ENCODE measurements around the gene PDGFB.

PDGFB gene

DNA sequence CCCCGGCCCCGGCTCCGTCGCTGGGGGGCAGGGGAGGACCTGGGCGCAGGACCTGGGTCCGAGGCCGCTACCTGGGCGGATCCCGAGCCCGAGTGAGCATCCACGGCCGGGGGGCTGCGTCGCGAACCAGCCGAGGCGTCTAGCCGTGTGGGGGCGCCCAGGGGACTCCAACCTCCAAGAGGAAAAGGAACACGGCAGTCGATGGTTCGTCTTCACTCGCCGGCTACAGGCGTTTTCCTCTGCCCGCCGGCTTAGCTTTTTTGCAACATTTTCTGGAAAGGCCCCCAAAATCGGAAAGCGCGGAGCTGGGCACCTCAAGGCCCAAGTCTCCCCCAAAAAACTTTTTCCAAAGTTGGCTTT lies 666 bp downstream of the PDGFB start:
- peak overlapping the region in 1 of 2 donors; percentile 51 for H3K27ac ChIP-seq
- no peaks in the 10 kb centered on the region for H3K9me3 ChIP-seq
- H3K4me3 ChIP-seq = peak overlapping the region; percentile 44 to 48
- H3K27me3 ChIP-seq = peaks cover 0 to 69% of the 10 kb centered on the region in 2 donors
- intact Hi-C loops (cut with DNase I; ENCODE audit: low total_unique reads) = no loop called here
- H3K4me1 ChIP-seq = peaks cover 0 to 53% (median 32%) of the 10 kb centered on the region in 4 donors
- DNase-seq = no peak
- no peaks in the 10 kb centered on the region for H3K36me3 ChIP-seq
- TF ChIP-seq, protein P1, sequence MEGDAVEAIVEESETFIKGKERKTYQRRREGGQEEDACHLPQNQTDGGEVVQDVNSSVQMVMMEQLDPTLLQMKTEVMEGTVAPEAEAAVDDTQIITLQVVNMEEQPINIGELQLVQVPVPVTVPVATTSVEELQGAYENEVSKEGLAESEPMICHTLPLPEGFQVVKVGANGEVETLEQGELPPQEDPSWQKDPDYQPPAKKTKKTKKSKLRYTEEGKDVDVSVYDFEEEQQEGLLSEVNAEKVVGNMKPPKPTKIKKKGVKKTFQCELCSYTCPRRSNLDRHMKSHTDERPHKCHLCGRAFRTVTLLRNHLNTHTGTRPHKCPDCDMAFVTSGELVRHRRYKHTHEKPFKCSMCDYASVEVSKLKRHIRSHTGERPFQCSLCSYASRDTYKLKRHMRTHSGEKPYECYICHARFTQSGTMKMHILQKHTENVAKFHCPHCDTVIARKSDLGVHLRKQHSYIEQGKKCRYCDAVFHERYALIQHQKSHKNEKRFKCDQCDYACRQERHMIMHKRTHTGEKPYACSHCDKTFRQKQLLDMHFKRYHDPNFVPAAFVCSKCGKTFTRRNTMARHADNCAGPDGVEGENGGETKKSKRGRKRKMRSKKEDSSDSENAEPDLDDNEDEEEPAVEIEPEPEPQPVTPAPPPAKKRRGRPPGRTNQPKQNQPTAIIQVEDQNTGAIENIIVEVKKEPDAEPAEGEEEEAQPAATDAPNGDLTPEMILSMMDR (IDR thresholded peaks at IDR 0.05) = no peak

DNA sequence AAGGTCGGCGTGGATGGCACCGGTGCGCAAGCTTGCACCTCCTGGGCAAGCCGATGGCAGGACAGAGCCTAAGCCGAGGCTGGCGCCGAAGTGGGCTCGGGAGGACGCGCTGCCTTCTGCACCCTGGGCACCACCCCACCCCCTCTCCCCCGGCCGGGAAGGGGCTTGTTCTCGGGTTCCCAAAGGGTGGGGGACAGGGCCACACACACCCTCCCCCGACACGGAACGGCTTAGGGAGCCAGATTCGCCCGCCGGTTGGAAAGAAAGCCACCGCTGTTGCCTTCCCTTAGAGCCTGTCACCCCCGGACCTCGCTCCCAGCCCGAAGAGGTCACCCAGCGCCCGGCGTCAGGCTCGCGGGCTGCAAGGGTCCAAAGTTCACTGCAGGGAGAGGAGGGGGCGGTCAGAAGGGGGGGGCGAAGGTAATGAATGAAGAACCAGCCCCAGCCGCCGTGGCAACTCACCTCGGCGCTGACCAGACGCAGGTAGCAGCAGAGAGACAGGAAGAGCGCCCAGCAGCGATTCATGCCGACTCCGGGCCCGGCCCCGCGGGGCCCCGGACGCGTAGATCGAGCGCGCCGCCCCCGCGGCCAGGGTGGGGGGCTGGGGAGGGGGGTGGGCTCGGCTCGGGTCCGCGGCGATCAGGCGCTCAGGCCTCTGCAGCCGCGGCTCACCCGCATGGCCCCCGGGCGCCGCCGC lies 1.2 kb downstream of the PDGFB start:
- Histone ChIP-seq H3K9me3 (no peaks in the 10 kb centered on the region), H3K36me3 (no peaks in the 10 kb centered on the region), H3K4me3 (peak overlapping the region; percentile 44 to 48), H3K27ac (peak overlapping the region; percentile 33 to 51), H3K4me1 (peaks cover 0 to 55% (median 32%) of the 10 kb centered on the region in 4 donors), H3K27me3 (peaks cover 0 to 67% of the 10 kb centered on the region in 2 donors)
- TF ChIP-seq, protein P1 (IDR thresholded peaks at IDR 0.05) = no peak
- no peak for DNase-seq
- intact Hi-C loops (cut with DNase I; ENCODE audit: low total_unique reads) = no loop called here

DNA sequence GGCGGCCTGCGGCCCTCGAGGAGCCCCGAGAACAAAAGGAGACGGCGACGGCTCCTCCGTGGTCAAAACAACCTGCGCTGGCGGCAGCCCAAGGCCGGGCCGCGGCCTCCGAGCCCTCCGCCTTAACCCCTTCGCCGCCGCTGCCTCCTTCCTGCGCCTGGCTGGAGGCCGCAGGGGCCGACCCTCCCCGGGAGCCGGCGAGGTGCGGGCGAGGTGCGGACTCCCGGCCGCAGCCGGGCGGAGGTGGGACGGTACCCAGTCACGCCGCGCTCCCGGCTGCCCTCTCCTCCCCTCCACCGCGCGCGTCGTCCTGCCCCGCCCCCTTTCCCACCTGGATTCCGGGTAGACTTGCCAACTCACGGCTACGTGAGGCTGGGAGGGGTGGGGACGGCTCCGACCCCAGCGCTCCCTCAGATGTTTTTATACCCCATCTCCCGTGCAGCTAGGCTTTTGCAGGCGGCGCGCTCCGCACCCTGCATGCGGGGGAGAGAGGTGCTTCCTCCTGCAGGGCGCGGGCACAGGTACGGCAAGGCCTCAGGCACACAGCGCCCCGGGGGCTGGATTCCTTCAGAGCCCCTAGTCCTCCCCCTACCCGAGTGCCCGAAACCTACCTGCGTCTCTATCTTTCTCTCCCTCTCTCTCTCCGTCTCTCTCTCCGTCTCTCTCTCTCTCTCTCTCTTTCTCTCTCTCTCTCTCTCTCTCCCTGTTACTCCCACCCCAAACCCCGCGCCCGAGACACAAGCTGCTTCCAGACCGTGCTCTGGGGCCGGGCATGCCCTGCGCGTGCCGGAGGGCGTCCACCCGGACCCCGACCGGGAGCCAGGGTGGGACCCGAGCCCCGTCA lies 2.0 kb downstream of the PDGFB start:
- H3K36me3 ChIP-seq = no peaks in the 10 kb centered on the region
- H3K27me3 ChIP-seq = peaks cover 0 to 59% of the 10 kb centered on the region in 2 donors
- H3K27ac ChIP-seq = peak overlapping the region; percentile 33 to 38
- no peak for DNase-seq
- H3K9me3 ChIP-seq = no peaks in the 10 kb centered on the region
- H3K4me3 ChIP-seq = peak overlapping the region; percentile 44 to 48
- peaks cover 0 to 59% (median 32%) of the 10 kb centered on the region in 4 donors for H3K4me1 ChIP-seq
- TF ChIP-seq, protein P1 (IDR thresholded peaks at IDR 0.05) = no peak
- intact Hi-C loops (cut with DNase I; ENCODE audit: low total_unique reads) = no loop called here

DNA sequence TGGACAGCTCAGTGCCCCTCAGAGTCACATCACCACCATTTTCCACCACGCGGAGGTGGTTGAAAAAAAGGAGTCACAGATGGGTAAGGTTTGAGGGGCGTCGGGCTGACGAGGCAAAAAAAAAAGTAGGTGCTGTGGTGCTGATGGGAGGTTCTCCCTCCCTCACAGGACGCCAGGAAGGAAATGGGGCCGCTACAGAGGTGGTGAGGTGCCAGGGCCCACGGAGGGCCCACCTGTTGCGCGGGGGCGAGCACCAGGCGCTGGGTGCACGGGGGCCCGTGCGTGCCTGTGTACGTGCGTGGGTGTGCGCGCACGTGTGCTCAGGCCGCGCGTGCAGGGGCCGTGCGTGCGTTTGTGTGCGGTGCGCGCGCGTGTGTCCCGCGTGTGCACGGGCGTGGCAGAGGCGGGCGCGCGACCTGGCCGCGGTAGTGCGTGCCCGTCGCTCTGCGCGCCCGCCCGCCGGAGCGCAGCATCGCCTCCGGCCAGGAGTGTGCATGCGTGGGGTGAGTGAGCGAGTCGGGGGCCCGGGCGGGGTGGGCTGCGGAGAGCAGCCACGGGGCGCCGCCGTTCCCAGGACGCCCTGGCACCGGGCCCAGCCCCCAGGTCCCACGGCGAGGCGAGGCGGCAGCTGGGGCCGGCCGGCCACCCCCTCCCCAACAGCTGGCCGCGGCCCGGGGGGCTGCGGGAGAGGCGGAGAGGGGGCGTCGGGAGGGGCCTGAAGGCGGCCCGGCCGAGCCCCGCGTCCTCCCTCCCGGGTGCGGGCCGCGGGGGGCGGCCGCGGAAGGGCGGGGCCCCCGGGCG lies 2.8 kb downstream of the PDGFB start:
- no peaks in the 10 kb centered on the region for H3K9me3 ChIP-seq
- TF ChIP-seq, protein P1 (IDR thresholded peaks at IDR 0.05) = no peak
- intact Hi-C loops (cut with DNase I; ENCODE audit: low total_unique reads) = no loop called here
- H3K27ac ChIP-seq = peak overlapping the region in 1 of 2 donors; percentile 38
- no peak for DNase-seq
- H3K4me3 ChIP-seq = peak overlapping the region; percentile 44 to 48
- peaks cover 0 to 67% (median 36%) of the 10 kb centered on the region in 4 donors for H3K4me1 ChIP-seq
- peaks cover 0 to 55% of the 10 kb centered on the region in 2 donors for H3K27me3 ChIP-seq
- H3K36me3 ChIP-seq = no peaks in the 10 kb centered on the region

All from tibial artery (tissue), 4 donors.